CD4-positive, alpha-beta T cell treated with Interleukin-4 for 4 hours (primary cell): ENCODE measurements around the gene CTNNA3.

ENCODE experiments used
- DNase-seq: peaks from one replicate; pipeline ENCODE4 v3.0.0-alpha.2; 2020

CTNNA3 gene

GRCh38 chr10:66167816-66168215 lies 1528.2 kb downstream of the CTNNA3 start:
- DNase-seq: no peak

DNA sequence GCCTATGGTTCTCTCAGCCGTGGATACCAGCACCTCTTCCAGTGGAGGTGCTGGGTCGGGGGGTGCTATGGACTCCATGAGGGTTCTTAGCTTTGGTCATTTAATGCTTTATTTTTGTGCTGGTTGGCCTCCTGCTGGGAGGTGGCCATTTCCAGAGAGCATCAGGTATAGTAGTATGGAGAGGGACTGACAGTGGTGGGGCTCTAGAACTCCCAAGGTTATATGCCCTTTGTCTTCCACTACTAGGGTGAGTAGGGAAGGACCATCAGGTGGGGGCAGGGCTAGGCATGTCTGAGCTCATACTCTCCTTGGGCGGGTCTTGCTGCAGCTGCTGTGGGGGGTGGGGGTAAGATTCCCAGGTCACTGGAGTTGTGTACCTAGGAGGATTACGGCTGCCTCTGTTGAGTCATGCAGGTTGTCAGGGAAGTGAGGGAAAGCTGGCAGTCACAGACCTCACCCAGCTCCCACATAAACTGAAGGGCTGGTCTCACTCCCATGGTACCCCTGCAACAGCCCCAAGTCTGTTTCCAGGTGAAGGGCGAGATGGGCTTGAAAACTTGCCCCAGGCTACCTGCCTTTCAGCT lies 1533.3 kb downstream of the CTNNA3 start:
- DNase-seq: no peak

DNA sequence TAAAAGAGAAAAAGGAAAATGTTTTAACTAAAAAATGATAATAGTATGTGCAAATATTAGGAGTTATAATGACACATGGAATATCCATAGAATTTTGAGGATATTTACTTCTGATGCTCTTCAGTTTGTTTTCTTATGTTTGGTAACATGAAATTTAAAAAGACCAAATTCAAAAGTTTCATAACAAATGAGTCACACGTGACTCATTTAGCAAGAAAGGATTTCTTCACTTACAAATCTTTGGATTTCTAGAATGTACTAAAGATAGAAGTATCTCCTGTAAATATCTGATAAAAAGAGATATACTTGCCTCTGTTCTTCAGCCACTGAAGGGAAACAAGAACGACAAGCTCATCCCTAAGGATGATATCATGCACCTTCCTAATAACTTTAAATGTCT lies 1544.6 kb downstream of the CTNNA3 start:
- no peak for DNase-seq

DNA sequence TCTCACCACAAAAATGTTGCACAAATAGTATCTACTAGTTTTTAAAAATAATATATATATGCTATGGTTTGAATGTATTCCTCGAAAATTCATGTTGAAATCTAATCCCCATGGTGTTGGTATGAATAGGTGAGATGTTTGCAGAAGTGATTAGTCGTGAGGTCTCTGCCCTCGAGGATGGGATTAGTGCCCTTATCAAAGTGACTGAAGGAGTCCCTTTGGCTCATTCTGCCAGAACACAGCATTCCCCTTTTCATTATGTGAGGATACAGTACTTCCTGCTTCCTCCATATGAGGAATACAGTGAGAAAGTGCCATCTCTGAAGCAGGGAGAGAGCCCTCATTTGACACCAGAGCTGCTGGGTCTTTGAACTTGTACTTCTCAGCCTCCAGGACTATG lies 1547.7 kb downstream of the CTNNA3 start:
- DNase-seq: no peak

GRCh38 chr10:66144016-66144415 lies 1552.0 kb downstream of the CTNNA3 start:
- DNase-seq: no peak

DNA sequence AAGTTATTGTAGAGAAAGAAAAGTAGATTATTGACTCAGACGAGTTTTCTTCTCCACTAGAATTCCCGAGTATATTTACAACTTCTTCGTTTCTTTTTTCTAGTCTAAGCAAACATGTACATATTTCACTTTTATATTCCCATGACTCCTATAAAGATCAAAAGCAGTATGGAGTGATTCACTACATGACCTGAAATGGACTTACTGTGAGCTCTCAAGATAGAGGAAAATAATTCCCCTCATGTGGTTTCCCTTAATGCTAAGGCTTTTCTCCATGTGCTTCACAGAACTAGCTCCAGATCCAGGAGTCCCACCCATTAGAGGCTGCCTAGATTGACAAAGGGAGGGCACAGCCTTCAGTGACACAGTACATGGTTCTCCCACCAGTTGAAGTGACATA lies 1593.2 kb downstream of the CTNNA3 start:
- no peak for DNase-seq

GRCh38 chr10:66098595-66099480 lies 1597.2 kb downstream of the CTNNA3 start:
- no peak for DNase-seq

- DNase-seq: no peak
Measured at GRCh38 chr10:66095610-66096009, 1600.4 kb downstream of the CTNNA3 start.

DNA sequence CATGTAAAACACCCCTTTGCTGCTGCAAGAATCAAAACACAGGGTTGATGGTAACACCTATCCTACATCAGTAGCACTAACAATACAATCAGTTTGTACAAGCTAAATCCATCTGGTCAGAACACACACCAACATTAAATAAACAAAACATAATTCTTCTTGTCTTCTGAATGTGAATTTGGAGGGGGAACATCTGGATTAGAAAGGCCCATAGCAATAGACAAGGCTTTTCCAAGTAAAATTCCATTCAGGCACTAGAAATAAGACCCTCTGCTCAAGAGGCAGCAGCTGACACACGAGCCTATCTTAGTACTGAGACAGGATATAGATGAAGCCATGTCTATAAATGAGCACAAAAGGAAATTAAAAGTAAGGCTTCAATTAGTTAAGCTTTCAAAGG lies 1610.1 kb downstream of the CTNNA3 start:
- DNase-seq: no peak

GRCh38 chr10:66071907-66072306 lies 1624.1 kb downstream of the CTNNA3 start:
- no peak for DNase-seq

DNA sequence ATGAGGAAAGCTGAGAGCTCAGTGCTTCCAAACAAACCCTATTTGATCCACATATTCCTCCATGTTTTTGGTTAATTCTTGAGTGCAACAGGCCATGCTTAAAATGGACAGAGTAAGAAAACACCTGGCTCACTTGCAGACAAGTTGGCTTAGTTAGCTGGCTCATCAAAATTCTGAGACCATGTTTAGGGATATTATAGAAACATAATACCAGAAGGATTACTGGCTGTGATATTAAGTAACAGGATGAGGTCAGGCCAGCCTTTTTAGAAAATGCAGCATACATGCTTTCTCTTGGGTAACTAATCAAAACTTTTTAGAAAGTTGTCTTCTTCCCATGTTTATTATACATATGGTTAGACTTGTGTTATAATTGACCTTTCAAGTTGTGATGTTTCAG lies 1637.4 kb downstream of the CTNNA3 start:
- DNase-seq: no peak

DNA sequence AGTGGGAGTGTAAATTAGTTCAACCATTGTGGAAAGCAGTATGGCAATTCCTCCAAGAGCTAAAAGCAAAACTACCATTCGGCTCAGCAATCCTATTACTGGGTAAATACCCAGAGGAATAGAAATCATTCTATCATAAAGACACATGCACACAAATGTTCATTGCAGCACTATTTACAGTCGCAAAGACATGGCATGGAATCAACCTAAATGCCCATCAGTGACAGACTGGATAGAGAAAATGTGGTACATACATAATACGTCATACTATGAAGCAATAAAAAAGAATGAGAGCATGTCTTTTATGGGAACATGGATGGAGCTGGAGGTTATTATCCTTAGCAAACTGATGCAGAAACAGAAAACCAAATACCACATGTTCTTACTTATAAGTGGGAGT lies 1646.7 kb downstream of the CTNNA3 start:
- no peak for DNase-seq

- DNase-seq: no peak
Measured at GRCh38 chr10:66045859-66046258, 1650.1 kb downstream of the CTNNA3 start.

DNA sequence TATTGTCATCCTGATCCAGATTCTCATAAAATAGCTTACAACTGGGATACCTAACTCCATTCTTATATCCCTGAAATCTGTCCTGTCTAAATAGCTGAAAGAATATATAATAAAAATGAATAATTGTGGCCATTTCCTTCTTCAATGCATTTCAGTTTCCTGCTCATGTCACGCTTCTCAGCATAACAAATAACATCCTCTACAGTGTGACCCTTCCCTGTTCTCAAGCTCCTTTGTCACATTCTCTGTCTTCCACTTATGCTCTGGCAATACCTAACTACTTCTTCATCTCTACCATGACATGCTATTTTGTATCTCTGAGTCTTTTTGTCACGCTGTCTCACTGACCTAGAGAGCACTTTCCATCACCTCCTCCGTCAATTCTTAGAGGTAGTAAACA lies 1654.2 kb downstream of the CTNNA3 start:
- DNase-seq: no peak

- DNase-seq: no peak
Measured at GRCh38 chr10:66038623-66039022, 1657.4 kb downstream of the CTNNA3 start.

DNA sequence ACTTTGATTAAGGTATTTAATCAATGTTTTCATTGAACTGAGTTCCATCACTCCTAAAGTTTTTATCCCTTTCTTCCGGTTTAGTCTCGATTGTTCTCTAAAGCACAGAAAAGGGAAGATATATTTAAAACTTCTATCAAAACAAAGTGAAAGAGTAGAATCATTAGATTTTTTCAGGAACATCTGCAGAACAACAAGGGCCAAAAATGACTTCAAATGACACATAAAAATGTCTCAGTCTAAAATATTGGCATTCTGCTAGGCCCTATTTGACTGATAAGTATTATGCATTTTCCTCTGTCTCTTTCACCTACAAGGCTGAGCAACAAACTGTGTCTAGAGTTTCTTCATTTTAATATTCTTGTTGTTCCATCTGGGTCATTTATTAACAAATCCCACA lies 1669.7 kb downstream of the CTNNA3 start:
- no peak for DNase-seq

DNA sequence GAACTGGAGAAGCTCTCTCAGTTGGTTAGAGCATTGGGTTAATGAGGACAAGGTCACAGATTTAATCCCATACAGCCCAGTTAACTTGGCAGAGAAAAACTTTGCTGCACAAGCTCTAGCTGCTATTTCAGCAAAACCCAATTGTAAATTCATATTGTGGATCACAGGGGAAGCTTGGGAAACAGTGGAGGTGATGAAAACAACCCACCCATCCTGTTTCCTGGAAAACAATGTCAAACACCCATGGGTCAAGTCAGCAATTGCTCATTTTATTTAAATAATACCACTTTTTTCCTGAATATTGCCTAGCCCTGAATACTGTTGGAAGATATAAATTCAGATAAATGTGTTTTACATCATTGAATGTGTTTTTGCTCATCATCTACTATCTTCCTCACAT lies 1670.8 kb downstream of the CTNNA3 start:
- DNase-seq: no peak

- no peak for DNase-seq
Measured at GRCh38 chr10:66021423-66021822, 1674.6 kb downstream of the CTNNA3 start.

DNA sequence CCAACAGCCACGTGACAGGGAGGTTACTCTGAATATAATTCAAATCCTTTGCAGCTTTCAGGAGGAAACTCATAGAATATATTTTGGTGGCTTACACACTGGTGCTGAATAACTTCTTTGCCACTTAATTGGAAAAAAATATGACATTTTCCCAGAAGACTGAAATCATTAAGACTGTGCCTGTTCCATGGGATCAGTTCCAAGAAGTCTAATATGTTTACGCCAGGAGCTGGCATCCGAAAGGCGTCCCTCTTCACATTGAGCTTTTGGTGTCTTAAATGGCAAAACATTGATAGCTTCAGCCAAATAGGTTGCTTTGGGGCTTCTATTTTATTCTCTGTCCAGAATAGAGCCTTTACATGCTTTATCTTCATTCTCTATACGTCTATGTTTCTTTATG lies 1687.8 kb downstream of the CTNNA3 start:
- DNase-seq: no peak

DNA sequence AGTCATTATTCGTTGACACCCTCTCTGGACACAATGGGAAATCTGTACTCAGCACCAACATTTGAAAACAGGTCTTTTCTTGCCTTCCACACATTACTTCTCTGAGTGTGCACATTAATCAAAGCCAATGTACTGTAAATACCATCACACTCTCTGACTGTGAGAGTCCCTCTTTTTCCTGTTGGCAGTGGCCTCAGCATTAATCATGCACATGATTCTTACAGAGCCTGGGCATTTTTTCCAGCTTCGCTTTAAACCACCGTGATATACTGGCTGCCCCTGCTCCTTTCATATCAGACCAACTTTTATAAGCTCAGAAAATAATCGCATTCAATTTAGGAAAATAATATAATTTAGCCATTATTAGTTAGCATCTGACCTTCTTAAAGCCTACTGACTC lies 1689.6 kb downstream of the CTNNA3 start:
- no peak for DNase-seq

GRCh38 chr10:65993451-65993850 lies 1702.5 kb downstream of the CTNNA3 start:
- DNase-seq: no peak

DNA sequence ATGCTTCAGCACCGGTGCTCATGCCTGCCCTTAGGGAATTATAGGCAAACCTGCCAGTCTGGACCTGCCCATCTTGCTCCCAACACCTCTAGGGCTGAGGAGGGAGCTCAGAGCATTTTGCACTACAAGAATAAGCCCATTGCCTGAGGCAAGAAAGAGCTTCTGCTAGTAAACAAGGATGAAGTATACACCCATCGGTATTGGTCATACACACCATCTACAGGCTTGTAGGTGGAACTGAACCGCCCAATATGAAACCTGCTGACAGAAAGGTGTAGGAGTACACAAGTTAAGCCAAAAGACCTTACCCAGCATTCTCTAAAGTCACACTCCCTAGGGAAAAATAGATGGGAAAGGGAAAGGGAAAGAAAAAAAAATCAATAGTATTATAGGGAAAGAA lies 1727.1 kb downstream of the CTNNA3 start:
- no peak for DNase-seq

- no peak for DNase-seq
Measured at GRCh38 chr10:65968437-65968836, 1727.6 kb downstream of the CTNNA3 start.

DNA sequence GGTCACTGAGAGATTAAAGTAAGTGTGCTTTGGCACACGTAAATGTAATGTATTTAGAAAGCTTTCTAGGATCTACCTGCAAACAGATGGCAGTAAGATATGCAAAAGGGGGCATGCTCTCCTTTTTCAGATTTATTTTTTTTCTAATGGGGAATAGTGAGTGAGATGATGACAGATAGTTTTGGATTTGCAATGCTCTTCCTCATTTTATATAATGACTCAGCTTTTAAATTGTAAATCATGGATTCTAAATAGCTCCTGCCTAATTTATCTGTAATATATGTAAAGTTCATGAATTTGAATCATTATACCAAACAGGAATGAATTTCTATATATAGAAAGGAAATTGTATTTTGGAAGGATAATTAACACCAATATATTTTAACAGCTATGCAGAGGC lies 1731.8 kb downstream of the CTNNA3 start:
- DNase-seq: no peak

GRCh38 chr10:65952086-65952485 lies 1743.9 kb downstream of the CTNNA3 start:
- DNase-seq: no peak
